K562 (cell line): Measurements from ENCODE around the gene SHANK1. TPM values are rescaled to one million over a fixed set of nuclear protein-coding genes. Genes with fewer than 3 reads are reported as not detected.
A peak's percentile ranks its signal among the peaks of the same experiment; 100 is the strongest.

Source experiments
- ARHGAP35 ChIP-seq: fragments of 450-650 bp; IDR thresholded peaks from 2 replicates; pipeline ENCODE4 v1.6.1; 2018; ENCODE audit not compliant: partially characterized antibody
- BCOR ChIP-seq: fragments of 450-650 bp; IDR thresholded peaks from 2 replicates; pipeline ENCODE4 v1.6.1; 2016
- CBX3 ChIP-seq, 2 experiments: IDR thresholded peaks; 1 replicate in 1 of 2; 2 replicates in 1 of 2; pipeline ENCODE4 v1.6.1; 2012; ENCODE audit warnings: inconsistent platforms in 2 of 2, low read length in 2 of 2, borderline replicate concordance in 1 of 2, control low read depth in 1 of 2
- CCNT2 ChIP-seq: IDR thresholded peaks from 2 replicates; pipeline ENCODE4 v1.6.1; 2011; ENCODE audit warnings: borderline replicate concordance, low read depth, mild to moderate bottlenecking, moderate library complexity, mixed read lengths, low read length; ENCODE audit not compliant: insufficient read length; ENCODE audit errors: extremely low read depth
- CREB1 ChIP-seq, 2 experiments: sonication (generic) in 1 of 2; formaldehyde crosslinking in 1 of 2; IDR thresholded peaks; 2 replicates each; pipeline versions ENCODE4 v1.6.1 to v1.8.0; 2012 to 2022; ENCODE audit warnings: inconsistent platforms in 1 of 2, mild to moderate bottlenecking in 1 of 2, missing genetic modification reagents in 1 of 2, moderate library complexity in 1 of 2
- ETV1 ChIP-seq: fragments of 450-650 bp; conservative IDR thresholded peaks from 2 replicates; pipeline ENCODE4 v1.6.1; 2016; ENCODE audit warnings: missing genetic modification characterization, control low read depth, low read depth, missing compliant biosample characterization
- GABPA ChIP-seq: fragments of 200-800 bp; sonication (Bioruptor generic); conservative IDR thresholded peaks from 2 replicates; pipeline ENCODE4 v1.6.1; 2016; ENCODE audit warnings: low read depth, missing genetic modification characterization, missing compliant biosample characterization
- GABPB1 ChIP-seq: sonication (generic); formaldehyde crosslinking; IDR thresholded peaks from 2 replicates; pipeline ENCODE4 v1.8.0; 2022; ENCODE audit warnings: mild to moderate bottlenecking, missing genetic modification reagents
- KDM2B ChIP-seq: fragments of 250-450 bp; sonication (Bioruptor Pico); IDR thresholded peaks from 2 replicates; pipeline ENCODE4 v1.8.0; 2021; ENCODE audit warnings: mild to moderate bottlenecking, moderate library complexity
- SRSF9 ChIP-seq: fragments of 200-400 bp; formaldehyde crosslinking; IDR thresholded peaks from 2 replicates; pipeline ENCODE4 v1.6.1; 2017; ENCODE audit warnings: low read depth, low read length, borderline replicate concordance
- ZBTB43 ChIP-seq: sonication (generic); formaldehyde crosslinking; IDR thresholded peaks from 2 replicates; pipeline ENCODE4 v1.8.0; 2023; ENCODE audit warnings: mild to moderate bottlenecking, missing genetic modification reagents
- ZEB2 ChIP-seq: fragments of 450-650 bp; IDR thresholded peaks from 2 replicates; pipeline ENCODE4 v1.6.1; 2016
- ZNF143 ChIP-seq: sonication (generic); formaldehyde crosslinking; IDR thresholded peaks from 2 replicates; pipeline ENCODE4 v1.9.0; 2022; ENCODE audit warnings: mild to moderate bottlenecking, missing genetic modification reagents
- ZNF583 ChIP-seq: fragments of 250-450 bp; sonication (Bioruptor Pico); IDR thresholded peaks from 2 replicates; pipeline ENCODE4 v1.4.0; 2020
- ZNF76 ChIP-seq: fragments of 250-450 bp; sonication (Bioruptor Pico); IDR thresholded peaks from 2 replicates; pipeline ENCODE4 v1.4.0; 2020; ENCODE audit warnings: mild to moderate bottlenecking, moderate library complexity, borderline replicate concordance
- polyA plus RNA-seq, 8 experiments: library from polyadenylated mRNA; depleted of rRNA in 4 of 8; stranded (reverse) in 5 of 8; unstranded in 3 of 8; fragments of >200 nt; fragmentation: Nextera tagmentation in 2 of 8; fragmentation: Illumina TruSeq in 1 of 8; extraction: Ambion mirVana in 2 of 8; extraction: Trizol in 1 of 8; gene quantifications; 2 replicates each; pipeline versions ENCODE4 v1.2.1 to v1.2.3, GENCODE V29; 2011 to 2014; ENCODE audit warnings: inconsistent platforms in 1 of 8, missing spikeins in 1 of 8
- total RNA-seq, 7 experiments: library from RNA; depleted of rRNA in 6 of 7; stranded (reverse); fragments of >200 nt in 6 of 7; fragmentation: Illumina TruSeq in 2 of 7; extraction: Trizol in 2 of 7; gene quantifications; 2 replicates each; pipeline versions ENCODE4 v1.2.1 to v1.2.3, GENCODE V29; 2011 to 2021; ENCODE audit warnings: low replicate concordance in 1 of 7
- TF ChIP-seq, protein P1 (sequence below): fragments of 200-600 bp; sonication (generic); IDR thresholded peaks from one replicate; pipeline ENCODE4 v1.6.1; 2012; ENCODE audit warnings: mild to moderate bottlenecking, low read depth, low read length, inconsistent platforms

Gene SHANK1
- total and polyA plus RNA-seq, 9 of the 15 experiments (the other 6 are each of a cell fraction or from before 2014, with no cell fraction given), result 0.33 to 1.3 (median 0.55) TPM; not detected in 2

GRCh38 chr19:50728084-50728737 is 8.6 kb upstream of the SHANK1 start (continued):
- TF ChIP-seq, protein P1, sequence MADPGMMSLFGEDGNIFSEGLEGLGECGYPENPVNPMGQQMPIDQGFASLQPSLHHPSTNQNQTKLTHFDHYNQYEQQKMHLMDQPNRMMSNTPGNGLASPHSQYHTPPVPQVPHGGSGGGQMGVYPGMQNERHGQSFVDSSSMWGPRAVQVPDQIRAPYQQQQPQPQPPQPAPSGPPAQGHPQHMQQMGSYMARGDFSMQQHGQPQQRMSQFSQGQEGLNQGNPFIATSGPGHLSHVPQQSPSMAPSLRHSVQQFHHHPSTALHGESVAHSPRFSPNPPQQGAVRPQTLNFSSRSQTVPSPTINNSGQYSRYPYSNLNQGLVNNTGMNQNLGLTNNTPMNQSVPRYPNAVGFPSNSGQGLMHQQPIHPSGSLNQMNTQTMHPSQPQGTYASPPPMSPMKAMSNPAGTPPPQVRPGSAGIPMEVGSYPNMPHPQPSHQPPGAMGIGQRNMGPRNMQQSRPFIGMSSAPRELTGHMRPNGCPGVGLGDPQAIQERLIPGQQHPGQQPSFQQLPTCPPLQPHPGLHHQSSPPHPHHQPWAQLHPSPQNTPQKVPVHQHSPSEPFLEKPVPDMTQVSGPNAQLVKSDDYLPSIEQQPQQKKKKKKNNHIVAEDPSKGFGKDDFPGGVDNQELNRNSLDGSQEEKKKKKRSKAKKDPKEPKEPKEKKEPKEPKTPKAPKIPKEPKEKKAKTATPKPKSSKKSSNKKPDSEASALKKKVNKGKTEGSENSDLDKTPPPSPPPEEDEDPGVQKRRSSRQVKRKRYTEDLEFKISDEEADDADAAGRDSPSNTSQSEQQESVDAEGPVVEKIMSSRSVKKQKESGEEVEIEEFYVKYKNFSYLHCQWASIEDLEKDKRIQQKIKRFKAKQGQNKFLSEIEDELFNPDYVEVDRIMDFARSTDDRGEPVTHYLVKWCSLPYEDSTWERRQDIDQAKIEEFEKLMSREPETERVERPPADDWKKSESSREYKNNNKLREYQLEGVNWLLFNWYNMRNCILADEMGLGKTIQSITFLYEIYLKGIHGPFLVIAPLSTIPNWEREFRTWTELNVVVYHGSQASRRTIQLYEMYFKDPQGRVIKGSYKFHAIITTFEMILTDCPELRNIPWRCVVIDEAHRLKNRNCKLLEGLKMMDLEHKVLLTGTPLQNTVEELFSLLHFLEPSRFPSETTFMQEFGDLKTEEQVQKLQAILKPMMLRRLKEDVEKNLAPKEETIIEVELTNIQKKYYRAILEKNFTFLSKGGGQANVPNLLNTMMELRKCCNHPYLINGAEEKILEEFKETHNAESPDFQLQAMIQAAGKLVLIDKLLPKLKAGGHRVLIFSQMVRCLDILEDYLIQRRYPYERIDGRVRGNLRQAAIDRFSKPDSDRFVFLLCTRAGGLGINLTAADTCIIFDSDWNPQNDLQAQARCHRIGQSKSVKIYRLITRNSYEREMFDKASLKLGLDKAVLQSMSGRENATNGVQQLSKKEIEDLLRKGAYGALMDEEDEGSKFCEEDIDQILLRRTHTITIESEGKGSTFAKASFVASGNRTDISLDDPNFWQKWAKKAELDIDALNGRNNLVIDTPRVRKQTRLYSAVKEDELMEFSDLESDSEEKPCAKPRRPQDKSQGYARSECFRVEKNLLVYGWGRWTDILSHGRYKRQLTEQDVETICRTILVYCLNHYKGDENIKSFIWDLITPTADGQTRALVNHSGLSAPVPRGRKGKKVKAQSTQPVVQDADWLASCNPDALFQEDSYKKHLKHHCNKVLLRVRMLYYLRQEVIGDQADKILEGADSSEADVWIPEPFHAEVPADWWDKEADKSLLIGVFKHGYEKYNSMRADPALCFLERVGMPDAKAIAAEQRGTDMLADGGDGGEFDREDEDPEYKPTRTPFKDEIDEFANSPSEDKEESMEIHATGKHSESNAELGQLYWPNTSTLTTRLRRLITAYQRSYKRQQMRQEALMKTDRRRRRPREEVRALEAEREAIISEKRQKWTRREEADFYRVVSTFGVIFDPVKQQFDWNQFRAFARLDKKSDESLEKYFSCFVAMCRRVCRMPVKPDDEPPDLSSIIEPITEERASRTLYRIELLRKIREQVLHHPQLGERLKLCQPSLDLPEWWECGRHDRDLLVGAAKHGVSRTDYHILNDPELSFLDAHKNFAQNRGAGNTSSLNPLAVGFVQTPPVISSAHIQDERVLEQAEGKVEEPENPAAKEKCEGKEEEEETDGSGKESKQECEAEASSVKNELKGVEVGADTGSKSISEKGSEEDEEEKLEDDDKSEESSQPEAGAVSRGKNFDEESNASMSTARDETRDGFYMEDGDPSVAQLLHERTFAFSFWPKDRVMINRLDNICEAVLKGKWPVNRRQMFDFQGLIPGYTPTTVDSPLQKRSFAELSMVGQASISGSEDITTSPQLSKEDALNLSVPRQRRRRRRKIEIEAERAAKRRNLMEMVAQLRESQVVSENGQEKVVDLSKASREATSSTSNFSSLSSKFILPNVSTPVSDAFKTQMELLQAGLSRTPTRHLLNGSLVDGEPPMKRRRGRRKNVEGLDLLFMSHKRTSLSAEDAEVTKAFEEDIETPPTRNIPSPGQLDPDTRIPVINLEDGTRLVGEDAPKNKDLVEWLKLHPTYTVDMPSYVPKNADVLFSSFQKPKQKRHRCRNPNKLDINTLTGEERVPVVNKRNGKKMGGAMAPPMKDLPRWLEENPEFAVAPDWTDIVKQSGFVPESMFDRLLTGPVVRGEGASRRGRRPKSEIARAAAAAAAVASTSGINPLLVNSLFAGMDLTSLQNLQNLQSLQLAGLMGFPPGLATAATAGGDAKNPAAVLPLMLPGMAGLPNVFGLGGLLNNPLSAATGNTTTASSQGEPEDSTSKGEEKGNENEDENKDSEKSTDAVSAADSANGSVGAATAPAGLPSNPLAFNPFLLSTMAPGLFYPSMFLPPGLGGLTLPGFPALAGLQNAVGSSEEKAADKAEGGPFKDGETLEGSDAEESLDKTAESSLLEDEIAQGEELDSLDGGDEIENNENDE, result no peak
- TF ChIP-seq ZEB2, result no peak; the same call in 1 of the 2 replicates
- peak in 1 of 2 experiments; percentile 91; a peak in 2 of 3 replicates for TF ChIP-seq CBX3 (IDR thresholded peaks at IDR 0.05; ENCODE audit: borderline replicate concordance in 1 of 2, low read length in 2 of 2)
- TF ChIP-seq ETV1 (tag), result peak; percentile 74
- TF ChIP-seq KDM2B (CRISPR knock-in tag), result no peak
- peak; percentile 64 for TF ChIP-seq BCOR
- peak; percentile 75; the same call in 1 of the 2 replicates for TF ChIP-seq CREB1 (IDR thresholded peaks at IDR 0.05)
- peak; percentile 70; the same call in 1 of the 2 replicates for TF ChIP-seq CREB1 (CRISPR knock-in tag; IDR thresholded peaks at IDR 0.05)
- TF ChIP-seq SRSF9, result no peak
- TF ChIP-seq ARHGAP35, result no peak
- no peak for TF ChIP-seq ZBTB43 (CRISPR knock-in tag)
- peak; percentile 87 for TF ChIP-seq CCNT2
- 0 out of 2 replicates have a peak, but pooled peaks have one; percentile 49 for TF ChIP-seq ZNF76
- TF ChIP-seq GABPB1, result peak; percentile 87
- TF ChIP-seq ZNF583, result no peak
- peak; percentile 81 for TF ChIP-seq ZNF143 (CRISPR knock-in tag)
- TF ChIP-seq GABPA (tag), result peak; percentile 81
